ENCODE data around the gene CUZD1.

The CUZD1 gene

GRCh38 chr10:122814493-122814892 lies 31.2 kb downstream of the CUZD1 start:
- DNase-seq (ENCODE audit: low read depth in 2 of 2), result no peak

DNA sequence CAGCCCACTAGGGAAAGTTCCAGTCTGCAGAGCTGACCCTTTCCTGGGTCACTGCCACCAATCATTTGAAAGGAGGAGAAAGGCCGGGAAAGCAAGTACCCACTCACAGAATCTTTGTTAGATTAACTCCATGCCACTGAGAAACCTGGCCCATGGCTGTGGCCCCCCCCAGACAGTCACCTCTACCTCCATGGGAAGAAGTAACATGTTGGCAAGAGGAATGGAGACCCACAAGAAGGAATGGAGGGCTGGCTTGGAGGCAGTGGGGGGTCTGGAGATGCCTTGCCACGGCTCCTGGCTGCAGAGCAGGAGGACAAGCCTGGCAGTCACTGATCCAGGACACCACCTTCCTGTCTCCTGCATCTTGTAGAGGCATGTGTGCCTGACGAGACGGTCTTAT lies 32.9 kb downstream of the CUZD1 start:
- DNase-seq (ENCODE audit: low read depth in 2 of 2), result no peak

DNA sequence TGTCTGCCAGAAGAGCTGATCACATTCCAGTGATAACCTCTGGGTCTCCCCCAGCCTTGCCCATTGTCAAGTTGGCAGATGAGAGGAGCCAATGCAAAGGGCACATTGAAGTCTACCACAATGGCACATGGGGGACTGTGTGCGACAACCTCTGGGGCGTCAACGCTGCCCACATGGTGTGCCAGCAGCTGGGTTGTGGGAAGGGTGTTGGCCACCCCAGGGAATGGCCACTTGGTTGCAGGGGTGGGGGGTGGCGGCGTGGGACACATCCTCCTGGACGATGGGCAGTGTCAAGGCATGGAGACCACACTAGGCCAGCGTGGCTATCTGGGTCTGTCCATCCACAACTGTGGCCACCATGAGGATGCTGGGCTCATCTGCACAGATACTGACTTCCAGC lies 43.4 kb downstream of the CUZD1 start:
- no peak for DNase-seq (ENCODE audit: low read depth in 2 of 2)

DNA sequence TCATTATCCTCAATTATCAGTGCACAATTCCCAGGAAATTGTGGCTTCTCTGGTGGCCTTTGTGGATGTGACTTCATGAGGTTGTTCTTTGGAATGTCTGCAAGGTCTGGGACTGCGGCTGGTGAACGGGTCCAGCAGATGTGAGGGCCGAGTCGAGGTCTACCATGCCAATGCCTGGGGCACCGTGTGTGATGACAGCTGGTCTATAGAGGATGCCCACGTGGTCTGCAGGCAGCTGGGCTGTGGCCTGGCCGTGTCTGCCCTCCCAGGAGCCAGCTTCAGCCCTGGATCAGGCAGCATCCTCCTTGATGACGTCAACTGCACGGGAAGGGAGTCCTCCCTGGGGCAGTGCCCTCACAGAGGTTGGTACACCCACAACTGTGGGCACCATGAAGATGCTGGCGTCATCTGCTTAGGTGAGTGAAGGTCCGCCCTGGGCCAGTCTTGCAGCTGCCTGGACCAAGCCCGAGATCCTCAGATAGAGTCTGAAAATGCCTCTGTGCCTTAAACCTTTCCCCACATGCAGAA lies 46.9 kb downstream of the CUZD1 start:
- DNase-seq (ENCODE audit: low read depth in 2 of 2), result no peak

DNA sequence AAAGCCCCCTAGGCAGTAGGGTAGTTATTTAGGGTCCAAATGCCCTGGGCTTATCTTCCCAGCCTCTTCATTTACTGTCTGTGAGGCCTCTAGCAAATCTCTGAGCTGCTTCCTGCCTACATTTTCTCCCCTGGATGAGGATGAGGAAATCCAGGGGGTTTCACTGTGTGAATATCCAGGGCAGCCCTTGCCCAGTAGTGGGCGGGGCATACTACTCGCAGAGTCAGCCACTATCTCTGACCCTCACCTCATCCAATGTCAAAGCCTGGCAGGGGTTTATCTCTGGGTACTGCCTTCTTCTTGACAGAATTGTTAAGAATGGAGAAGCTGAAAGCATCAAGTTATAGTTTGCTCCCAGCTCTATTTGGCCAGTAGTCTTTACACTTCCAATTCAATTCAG lies 48.9 kb downstream of the CUZD1 start:
- no peak for DNase-seq (ENCODE audit: low read depth in 2 of 2)

DNA sequence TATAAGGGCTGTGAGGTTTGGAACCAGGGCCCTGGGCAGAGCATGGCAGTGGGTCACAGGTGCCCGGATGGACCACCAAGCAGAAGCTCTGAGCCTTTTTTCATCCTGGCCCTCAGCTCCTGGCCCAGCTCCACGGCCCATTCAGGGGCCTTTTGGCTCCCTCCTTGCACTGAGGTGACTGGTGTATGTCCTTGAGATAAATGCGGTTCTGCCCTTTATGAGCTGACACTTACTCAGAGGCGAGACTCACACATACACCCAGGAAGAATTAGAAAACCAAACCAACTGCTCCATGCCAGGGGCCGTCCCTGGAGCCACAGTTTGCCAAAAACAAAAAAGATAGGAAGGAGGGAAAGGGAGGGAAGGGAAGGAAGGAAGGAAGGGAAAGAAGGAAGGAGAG lies 49.7 kb downstream of the CUZD1 start:
- no peak for DNase-seq (ENCODE audit: low read depth in 2 of 2)

DNA sequence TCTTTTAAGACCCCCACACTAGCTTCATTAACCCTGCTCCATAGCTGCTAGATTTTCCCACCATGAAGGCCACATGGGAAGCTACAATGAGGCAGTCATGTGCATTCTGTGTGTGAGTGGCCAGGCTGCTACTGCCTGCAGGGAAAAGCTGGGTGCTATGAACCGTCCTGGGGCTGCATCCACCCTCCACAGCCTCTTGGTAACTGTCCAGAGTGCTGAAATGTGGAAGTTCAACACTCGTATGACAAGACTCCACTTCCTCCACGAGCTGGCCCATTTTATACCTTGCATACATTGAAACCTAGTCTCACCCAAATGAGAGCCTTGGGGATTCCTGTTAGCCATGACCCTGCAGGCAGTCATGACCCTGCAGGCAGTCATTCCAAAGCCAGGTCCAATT lies 59.4 kb downstream of the CUZD1 start:
- no peak for DNase-seq (ENCODE audit: low read depth in 2 of 2)

- DNase-seq (ENCODE audit: low read depth in 2 of 2), result no peak
Measured at GRCh38 chr10:122782911-122783310, 62.7 kb downstream of the CUZD1 start.
